Muscle of leg (tissue), 11 donors: Measurements from ENCODE around the gene EIF1. TPM values are rescaled to one million over a fixed set of nuclear protein-coding genes. Genes with fewer than 3 reads are reported as not detected.

Experiments
- DNase-seq: peaks from one replicate; pipeline ENCODE4 v3.0.0; 2013
- H3K27ac ChIP-seq: one replicate; pipeline ENCODE4 v1.5.1; 2013; ENCODE audit warnings: mild to moderate bottlenecking, low read length, control low read depth
- H3K27me3 ChIP-seq: one replicate; pipeline ENCODE4 v1.6.1; 2013; ENCODE audit warnings: low read length; ENCODE audit not compliant: control insufficient read depth, insufficient read depth
- H3K36me3 ChIP-seq: one replicate; pipeline ENCODE4 v1.6.1; 2013; ENCODE audit warnings: low read length; ENCODE audit not compliant: control insufficient read depth, insufficient read depth
- H3K4me1 ChIP-seq: one replicate; pipeline ENCODE4 v1.6.1; 2013; ENCODE audit warnings: low read length; ENCODE audit not compliant: control insufficient read depth, insufficient read depth
- H3K4me3 ChIP-seq: one replicate; pipeline ENCODE4 v1.5.1; 2013; ENCODE audit warnings: low read length, control low read depth
- H3K9me3 ChIP-seq: replicated peaks from 2 replicates; pipeline ENCODE4 v1.6.1; 2013; ENCODE audit warnings: low read depth, low read length; ENCODE audit not compliant: control insufficient read depth
- WGBS: methylation state at CpG from one replicate; pipeline ENCODE4 v1.1.5; 2013; ENCODE audit warnings: missing lambda C conversion rate; ENCODE audit not compliant: insufficient coverage; 5-methylcytosine and 5-hydroxymethylcytosine counted together
- polyA plus RNA-seq, 8 donors: library from polyadenylated mRNA; unstranded; fragments of 120-200 nt; gene quantifications; one replicate each; pipeline versions ENCODE4 v1.2.1 to v1.2.3, GENCODE V29; 2013; ENCODE audit warnings: inconsistent platforms in 1 of 8, low replicate concordance in 1 of 8; ENCODE audit not compliant: insufficient read length in 8 of 8, insufficient read depth in 1 of 8
- total RNA-seq: library from RNA; stranded (reverse); fragments of 120-200 nt; gene quantifications from one replicate; pipeline ENCODE4 v1.2.4, GENCODE V29; 2013

The EIF1 gene
- total and polyA plus RNA-seq, 9 donors, result 224 to 855 (median 809) TPM

DNA sequence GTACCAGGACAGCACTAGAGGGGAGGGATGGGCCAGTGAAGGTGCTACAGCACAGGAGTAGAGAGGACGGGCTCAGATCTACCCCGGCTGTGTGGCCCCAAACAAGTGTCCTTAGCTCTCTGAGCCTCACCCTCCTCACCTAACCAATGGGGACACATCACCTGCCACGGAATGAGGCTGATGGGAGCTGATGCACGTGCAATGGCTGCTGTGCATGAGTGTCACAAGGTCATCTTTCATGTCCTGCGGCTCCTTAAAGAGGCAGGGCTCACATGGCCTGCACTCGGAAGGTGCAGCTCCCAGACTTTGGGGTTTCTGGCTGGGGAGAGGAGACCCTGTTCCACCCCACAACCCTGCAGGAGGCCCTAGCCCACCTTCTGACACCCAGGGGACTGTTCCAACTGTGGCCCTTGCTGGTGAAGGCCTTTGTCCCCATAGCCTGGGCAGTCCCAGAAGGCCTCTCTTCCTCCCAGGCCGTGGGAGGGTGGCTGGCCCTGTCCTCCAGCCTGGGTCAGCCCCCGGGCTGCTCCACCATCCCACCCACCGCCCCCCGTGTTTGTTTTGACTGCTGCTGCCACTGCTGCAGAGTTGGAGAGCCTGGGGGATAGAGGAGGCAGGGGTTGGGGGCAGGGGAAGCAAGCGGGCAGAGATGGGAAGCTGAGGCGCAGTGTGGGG lies 35.3 kb downstream of the EIF1 start:
- Histone ChIP-seq H3K4me1 (no peaks in the 10 kb centered on the region), H3K27me3 (no peaks in the 10 kb centered on the region), H3K4me3 (no peak overlapping the region), H3K9me3 (no peaks in the 10 kb centered on the region), H3K36me3 (no peaks in the 10 kb centered on the region), H3K27ac (no peak overlapping the region)
- DNase-seq, result no peak
- 100% methylated on average over 1 of the region's 12 CpGs for WGBS

DNA sequence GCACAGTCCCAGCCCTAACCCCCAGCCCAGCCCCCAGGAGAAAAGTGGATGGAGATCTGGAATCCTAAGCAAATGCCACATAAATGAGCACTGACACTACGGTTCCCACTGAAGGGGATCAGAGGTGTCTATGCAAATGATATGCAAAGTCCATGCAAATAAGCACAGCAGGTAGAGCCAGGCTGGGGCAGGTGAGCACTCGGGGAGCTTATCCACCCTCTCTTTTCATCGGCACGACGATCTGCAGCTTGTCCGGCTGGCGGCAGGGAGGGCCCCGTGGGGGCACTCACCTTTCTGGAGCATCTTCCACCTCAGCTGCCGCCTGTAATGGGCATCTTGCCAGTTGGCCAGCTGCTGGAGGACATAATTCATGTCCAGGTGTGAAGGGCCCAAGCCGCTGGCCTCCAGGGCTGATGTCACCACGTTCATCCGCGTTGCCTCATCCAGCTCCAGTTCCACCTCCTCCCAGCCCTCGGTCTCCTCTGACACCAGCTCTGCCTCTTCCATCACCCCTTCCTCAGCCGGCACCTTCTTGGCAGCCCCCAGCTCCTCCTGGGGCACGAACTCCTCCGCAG lies 35.9 kb downstream of the EIF1 start:
- no peaks in the 10 kb centered on the region for H3K36me3 ChIP-seq
- WGBS, result 42% methylated on average over 17 of the region's 17 CpGs
- no peak for DNase-seq

DNA sequence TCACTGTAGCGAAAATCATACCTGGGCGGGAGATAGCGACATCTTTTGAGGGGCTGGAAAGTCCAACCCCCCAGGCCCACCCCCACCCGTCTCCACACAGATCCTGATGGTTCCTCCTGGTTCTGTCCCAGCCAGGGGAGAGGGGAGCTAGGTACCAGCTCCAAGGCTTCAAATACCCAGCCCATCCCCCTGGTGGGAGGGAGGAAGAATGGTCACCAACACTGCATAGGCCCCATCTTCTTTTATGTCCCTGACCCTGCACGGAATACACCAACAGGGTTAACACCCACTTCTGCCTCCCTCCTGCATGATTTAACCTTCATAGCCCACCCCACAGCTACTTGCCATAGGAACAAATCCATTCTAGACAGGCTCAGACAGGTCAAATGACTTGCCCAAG lies 36.4 kb downstream of the EIF1 start:
- Histone ChIP-seq H3K27ac (no peak overlapping the region), H3K4me3 (no peak overlapping the region), H3K4me1 (no peaks in the 10 kb centered on the region), H3K27me3 (peaks cover under 1% of the 10 kb centered on the region), H3K9me3 (no peaks in the 10 kb centered on the region), H3K36me3 (no peaks in the 10 kb centered on the region)
- 85% methylated on average over 4 of the region's 5 CpGs for WGBS
- DNase-seq, result no peak

More for the DNA sequence above, 35.9 kb downstream of the EIF1 start:
- Histone ChIP-seq H3K4me1 (no peaks in the 10 kb centered on the region), H3K9me3 (no peaks in the 10 kb centered on the region), H3K27ac (no peak overlapping the region), H3K27me3 (no peaks in the 10 kb centered on the region), H3K4me3 (no peak overlapping the region)

DNA sequence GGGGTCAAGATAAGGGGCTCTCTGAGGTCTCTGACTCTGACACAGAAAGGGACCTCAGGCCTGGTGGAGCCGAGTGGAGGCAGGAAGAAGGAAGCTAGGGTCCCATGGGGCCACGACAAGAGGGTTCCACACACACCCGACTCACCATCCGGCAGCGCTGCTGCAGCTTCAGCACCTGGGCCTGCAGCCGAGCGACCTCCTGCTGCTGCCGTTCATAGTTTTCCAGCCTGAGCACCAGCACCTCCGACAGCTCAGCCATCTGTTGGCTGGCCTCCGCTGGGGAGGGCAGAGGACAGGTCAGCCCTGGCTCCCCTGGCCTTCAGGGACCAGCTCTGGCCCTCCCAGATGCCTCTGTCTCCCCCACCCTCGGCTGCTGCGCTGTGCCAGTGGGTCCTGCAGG lies 39.4 kb downstream of the EIF1 start:
- no peak overlapping the region for H3K27ac ChIP-seq

DNA sequence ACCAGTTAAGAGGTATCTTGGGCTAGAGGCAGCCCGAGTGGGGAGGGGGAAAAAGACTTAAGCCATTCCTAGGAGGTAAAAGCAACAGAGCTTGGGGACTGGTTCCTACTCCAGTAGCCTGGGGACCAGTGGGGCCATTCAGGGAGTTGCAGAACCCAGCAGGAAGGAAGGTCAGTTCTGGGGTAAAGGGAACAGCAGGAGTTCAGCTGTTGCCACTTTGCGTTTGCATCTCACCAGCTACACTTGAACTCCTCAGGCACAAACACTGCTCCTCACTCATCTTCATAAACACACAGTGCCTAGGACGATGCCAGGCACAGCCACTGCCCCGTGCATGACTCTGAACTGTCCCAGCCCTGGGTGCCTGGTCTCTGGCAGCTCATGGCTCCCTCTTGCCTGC lies 41.8 kb downstream of the EIF1 start:
- peaks cover 20% of the 10 kb centered on the region for H3K4me1 ChIP-seq
- 38% methylated on average over 4 of the region's 4 CpGs for WGBS
- no peak overlapping the region for H3K4me3 ChIP-seq
- no peaks in the 10 kb centered on the region for H3K36me3 ChIP-seq
- H3K9me3 ChIP-seq, result no peaks in the 10 kb centered on the region
- H3K27ac ChIP-seq, result no peak overlapping the region
- DNase-seq, result no peak
- peaks cover 54% of the 10 kb centered on the region for H3K27me3 ChIP-seq

More for the DNA sequence above, 39.4 kb downstream of the EIF1 start:
- DNase-seq, result no peak
- Histone ChIP-seq H3K27me3 (peaks cover 30% of the 10 kb centered on the region), H3K4me3 (no peak overlapping the region), H3K4me1 (peaks cover under 1% of the 10 kb centered on the region), H3K36me3 (no peaks in the 10 kb centered on the region), H3K9me3 (no peaks in the 10 kb centered on the region)
- 67% methylated on average over 10 of the region's 12 CpGs for WGBS

DNA sequence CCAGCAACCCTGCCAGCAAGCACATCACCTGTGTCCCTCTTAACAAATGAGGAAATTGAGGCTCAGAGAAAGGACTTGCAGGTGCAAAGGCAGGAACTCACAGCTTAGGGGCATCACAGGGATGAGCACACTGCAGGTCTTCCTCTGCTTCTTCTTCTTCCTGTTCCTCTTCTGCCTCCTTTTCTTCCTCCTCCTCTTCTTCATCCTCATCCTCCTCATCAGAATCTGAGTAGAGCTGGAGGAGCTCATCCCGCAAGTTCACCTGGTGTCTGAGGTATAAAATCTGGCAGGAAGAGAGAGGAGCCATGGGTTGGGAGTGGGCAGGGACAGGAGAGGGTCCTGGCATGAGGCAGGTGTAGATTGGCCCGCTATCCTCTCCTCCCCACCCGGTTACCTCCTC lies 43.2 kb downstream of the EIF1 start:
- no peak overlapping the region for H3K27ac ChIP-seq
- no peaks in the 10 kb centered on the region for H3K9me3 ChIP-seq
- no peak for DNase-seq
- peaks cover 68% of the 10 kb centered on the region for H3K27me3 ChIP-seq
- peaks cover 20% of the 10 kb centered on the region for H3K4me1 ChIP-seq
- WGBS, result no CpG with 5 or more reads among the region's 3 CpGs
- no peak overlapping the region for H3K4me3 ChIP-seq
- H3K36me3 ChIP-seq, result no peaks in the 10 kb centered on the region

DNA sequence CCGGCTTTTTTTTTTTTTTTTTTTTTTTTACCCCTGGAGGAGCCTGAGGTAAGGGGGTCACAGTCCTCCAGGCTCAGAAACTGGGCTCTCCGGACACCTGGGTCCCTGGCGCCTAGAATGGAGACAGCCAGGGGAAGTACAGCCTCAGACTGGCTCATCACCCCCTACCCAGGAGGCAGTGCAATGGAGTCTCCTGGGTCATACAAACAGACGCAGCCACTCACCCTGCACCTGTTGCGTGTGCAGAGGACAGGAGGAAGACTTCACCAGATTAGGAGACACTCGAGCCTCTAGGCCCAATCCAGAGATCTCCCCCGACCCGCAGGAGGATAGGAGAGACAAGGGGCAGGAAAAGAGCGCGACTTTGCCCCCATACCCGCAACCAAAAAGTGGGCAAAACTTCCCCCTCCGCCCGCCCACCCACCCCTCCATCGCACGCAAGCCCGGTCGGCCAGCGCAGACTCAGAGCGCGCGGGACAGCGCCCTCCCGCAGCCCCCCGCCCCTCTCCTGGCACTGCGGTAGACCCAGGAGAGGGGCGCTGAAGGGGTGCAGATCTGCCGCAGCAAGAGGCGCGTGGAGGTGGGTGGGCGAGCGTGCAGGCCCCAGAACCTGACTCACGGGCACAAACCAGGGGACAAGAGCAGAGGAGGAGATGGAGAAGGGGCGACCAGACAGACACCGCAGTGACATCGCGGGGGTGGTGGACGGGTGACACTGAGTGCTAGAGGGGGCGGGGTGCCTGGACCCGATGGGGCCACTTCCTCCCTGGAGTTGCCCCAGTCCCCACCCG lies 44.9 kb downstream of the EIF1 start:
- peaks cover 25% of the 10 kb centered on the region for H3K4me1 ChIP-seq
- H3K36me3 ChIP-seq, result no peaks in the 10 kb centered on the region
- H3K9me3 ChIP-seq, result no peaks in the 10 kb centered on the region
- peaks cover 79% of the 10 kb centered on the region for H3K27me3 ChIP-seq
- 0% methylated on average over 17 of the region's 40 CpGs for WGBS
- H3K27ac ChIP-seq, result no peak overlapping the region
- H3K4me3 ChIP-seq, result no peak overlapping the region
- no peak for DNase-seq

DNA sequence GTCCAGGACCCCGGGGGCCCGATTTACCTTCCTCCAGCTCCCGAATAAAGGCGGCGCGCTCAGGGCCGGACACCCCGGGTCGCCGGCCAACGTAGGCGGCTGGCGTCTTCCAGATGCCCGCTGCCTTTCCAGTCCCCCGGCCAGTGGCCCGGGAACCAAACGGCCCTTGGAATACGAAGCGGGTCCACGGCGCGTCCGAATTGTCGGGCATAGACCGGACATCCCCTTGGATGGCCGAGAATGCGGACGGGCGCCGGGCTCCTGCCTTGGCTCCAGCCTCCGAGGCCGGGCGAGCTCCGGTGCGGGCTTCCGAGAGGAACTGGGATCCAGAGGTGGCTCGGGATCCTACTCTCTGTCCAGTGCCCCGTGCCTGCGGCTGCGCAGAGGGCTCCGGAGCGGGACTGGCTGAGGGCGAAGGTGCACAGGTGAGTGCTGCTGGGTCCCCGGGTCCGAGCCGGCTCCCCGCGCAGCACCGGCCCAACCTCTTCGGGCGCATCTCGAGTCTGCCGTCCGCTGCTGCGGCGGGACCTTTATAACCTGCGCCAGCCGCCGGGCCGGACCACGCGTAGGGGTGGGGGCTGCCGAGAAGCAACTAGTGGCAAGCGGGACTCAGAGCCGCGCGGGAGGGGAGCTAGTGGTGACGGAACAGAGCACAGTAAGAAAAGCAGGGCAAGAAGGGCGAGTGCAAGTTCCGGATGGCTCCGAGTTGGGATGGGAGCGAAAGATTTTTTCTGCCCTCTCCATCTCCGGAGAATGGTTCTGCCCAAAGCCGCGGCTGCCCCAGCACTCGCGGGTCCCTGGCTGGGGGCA lies 45.7 kb downstream of the EIF1 start, which contains the start of gene HAP1:
Gene HAP1 (minus strand): TSS at position 505 of the 810 bp plus-strand sequence. CDS start 9 bp downstream, at position 496.
- peaks cover 79% of the 10 kb centered on the region for H3K27me3 ChIP-seq
- peak; percentile 22 for DNase-seq
- H3K4me3 ChIP-seq, result peak within 1 kb of the TSS; percentile 35
- no peaks in the 10 kb centered on the region for H3K9me3 ChIP-seq
- H3K36me3 ChIP-seq, result no peaks in the 10 kb centered on the region
- WGBS, result under 1% methylated on average over 75 of the region's 77 CpGs
- no peak within 1 kb of the TSS for H3K27ac ChIP-seq
- peaks cover 27% of the 10 kb centered on the region for H3K4me1 ChIP-seq

DNA sequence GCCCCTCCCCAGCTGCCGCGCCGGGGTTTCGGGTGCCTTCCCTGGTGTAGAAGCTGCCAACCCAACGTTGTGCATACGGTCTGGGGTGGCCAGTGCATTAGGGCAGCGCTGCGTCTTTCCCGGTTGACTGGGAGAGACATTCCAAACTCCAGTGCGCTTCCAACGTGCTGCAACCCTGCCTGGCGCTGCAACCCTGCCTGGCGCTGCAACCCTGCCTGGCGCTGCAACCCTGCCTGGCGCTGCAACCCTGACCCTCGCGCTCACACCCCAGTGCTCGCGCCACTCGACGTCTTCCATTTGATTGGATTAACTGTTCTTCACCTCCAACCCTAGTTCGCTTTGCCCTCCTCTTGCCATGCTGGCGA lies 46.2 kb downstream of the EIF1 start:
- no peak overlapping the region for H3K27ac ChIP-seq
- no peaks in the 10 kb centered on the region for H3K9me3 ChIP-seq
- peaks cover 27% of the 10 kb centered on the region for H3K4me1 ChIP-seq
- WGBS, result 3% methylated on average over 23 of the region's 23 CpGs
- H3K27me3 ChIP-seq, result peaks cover 79% of the 10 kb centered on the region
- peak overlapping the region; percentile 35 for H3K4me3 ChIP-seq
- DNase-seq, result no peak
- H3K36me3 ChIP-seq, result no peaks in the 10 kb centered on the region
